Measurements from ENCODE around the gene MINPP1. TPM values are rescaled to one million over a fixed set of nuclear protein-coding genes. Genes with fewer than 3 reads are reported as not detected.

Gene MINPP1
- total and polyA plus RNA-seq, 2 of the 13 experiments (the other 11 are each of a cell fraction or from before 2014, with no cell fraction given), result 19.2 to 53.7 TPM

DNA sequence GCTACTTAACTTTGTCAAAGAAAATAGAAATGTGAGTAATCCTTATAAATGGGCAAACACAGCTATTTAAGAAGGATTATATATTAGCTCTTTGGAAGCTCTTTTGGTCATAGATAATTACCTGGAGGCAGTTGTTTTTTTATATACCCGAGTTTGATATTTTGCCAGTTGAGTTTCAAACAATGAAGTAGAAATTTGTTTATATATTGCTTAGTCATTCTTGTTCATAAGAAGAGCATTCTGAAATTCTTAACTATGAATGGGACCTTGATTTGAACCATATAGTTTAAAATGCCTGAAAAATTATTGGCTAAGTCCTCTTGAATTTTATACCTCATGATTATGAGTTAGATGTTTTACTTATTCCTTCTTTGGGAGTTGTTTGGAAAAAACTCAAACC, 36.4 kb downstream of the MINPP1 start:
- no TSS peak for BruUV-seq (replicated peaks)
- no peak overlapping the region for H3K27ac ChIP-seq (ENCODE audit: extremely low read length, insufficient read depth, low read length)
- H3K9ac ChIP-seq (ENCODE audit: insufficient read depth, low read depth, low read length), result no peak overlapping the region
- TF ChIP-seq ZNF724P (CRISPR knock-in tag; IDR thresholded peaks at IDR 0.05; ENCODE audit: borderline replicate concordance) (no peak), MBNL3 (CRISPR knock-in tag; conservative IDR thresholded peaks at IDR 0.05) (no peak), FOSL1 (CRISPR knock-in tag; IDR thresholded peaks at IDR 0.05; ENCODE audit: borderline replicate concordance) (no peak), ZNF83 (CRISPR knock-in tag; IDR thresholded peaks at IDR 0.05; ENCODE audit: borderline replicate concordance) (no peak), ZNF782 (CRISPR knock-in tag; IDR thresholded peaks at IDR 0.05; ENCODE audit: borderline replicate concordance) (no peak)
- TF ChIP-seq, protein P1, sequence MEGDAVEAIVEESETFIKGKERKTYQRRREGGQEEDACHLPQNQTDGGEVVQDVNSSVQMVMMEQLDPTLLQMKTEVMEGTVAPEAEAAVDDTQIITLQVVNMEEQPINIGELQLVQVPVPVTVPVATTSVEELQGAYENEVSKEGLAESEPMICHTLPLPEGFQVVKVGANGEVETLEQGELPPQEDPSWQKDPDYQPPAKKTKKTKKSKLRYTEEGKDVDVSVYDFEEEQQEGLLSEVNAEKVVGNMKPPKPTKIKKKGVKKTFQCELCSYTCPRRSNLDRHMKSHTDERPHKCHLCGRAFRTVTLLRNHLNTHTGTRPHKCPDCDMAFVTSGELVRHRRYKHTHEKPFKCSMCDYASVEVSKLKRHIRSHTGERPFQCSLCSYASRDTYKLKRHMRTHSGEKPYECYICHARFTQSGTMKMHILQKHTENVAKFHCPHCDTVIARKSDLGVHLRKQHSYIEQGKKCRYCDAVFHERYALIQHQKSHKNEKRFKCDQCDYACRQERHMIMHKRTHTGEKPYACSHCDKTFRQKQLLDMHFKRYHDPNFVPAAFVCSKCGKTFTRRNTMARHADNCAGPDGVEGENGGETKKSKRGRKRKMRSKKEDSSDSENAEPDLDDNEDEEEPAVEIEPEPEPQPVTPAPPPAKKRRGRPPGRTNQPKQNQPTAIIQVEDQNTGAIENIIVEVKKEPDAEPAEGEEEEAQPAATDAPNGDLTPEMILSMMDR (CRISPR knock-in tag; IDR thresholded peaks at IDR 0.05), result no peak
- no peaks in the 10 kb centered on the region for H3K4me1 ChIP-seq (ENCODE audit: insufficient read depth, low read length)
- H3K4me2 ChIP-seq (ENCODE audit: low read depth, low read length), result no peak overlapping the region
- peaks cover 4 to 21% of the 10 kb centered on the region in 2 experiments for H3K36me3 ChIP-seq (replicated peaks in 1 of 2; ENCODE audit: control insufficient read depth in 1 of 2, insufficient read depth in 2 of 2, low read length in 2 of 2)
- ChIA-PET CTCF (ENCODE audit: low intra/inter-chr PET ratio, low total read pairs) (no interaction called here), POLR2A (no interaction called here)
- H4K20me1 ChIP-seq (ENCODE audit: insufficient read depth, low read length), result no peaks in the 10 kb centered on the region
- no peaks in the 10 kb centered on the region for H3K27me3 ChIP-seq (ENCODE audit: control insufficient read depth in 1 of 2, insufficient read depth in 2 of 2, low read length in 2 of 2)
- H3K79me2 ChIP-seq (ENCODE audit: insufficient read depth, low read length), result no peaks in the 10 kb centered on the region
- WGBS (ENCODE audit: low lambda C conversion rate), result 88% methylated on average over 1 of the region's 1 CpG
- H3K9me3 ChIP-seq (ENCODE audit: low read length), result peaks cover 7% of the 10 kb centered on the region; the same call in 1 of the 2 replicates
- no peak overlapping the region for H2AFZ ChIP-seq (ENCODE audit: low read length)
- FAIRE-seq (no peak), ATAC-seq (no peak), DNase-seq (ENCODE audit: low spot score) (no peak)
- intact Hi-C loops (cut with micrococcal nuclease; ENCODE audit: unreplicated experiment), result no loop called here
- no peak overlapping the region for H3K4me3 ChIP-seq (replicated peaks in 1 of 3; ENCODE audit: insufficient read depth in 1 of 3, low read depth in 2 of 3, low read length in 3 of 3)
- in situ Hi-C loops (cut with HindIII; ENCODE audit: extremely low pct_ligation_motif_present, low pct_unique_long_range_greater_than_20kb), result loop anchor here (5.0 kb wide), 1 partner anchor 196 kb away; no protein-coding TSS in a partner anchor

DNA sequence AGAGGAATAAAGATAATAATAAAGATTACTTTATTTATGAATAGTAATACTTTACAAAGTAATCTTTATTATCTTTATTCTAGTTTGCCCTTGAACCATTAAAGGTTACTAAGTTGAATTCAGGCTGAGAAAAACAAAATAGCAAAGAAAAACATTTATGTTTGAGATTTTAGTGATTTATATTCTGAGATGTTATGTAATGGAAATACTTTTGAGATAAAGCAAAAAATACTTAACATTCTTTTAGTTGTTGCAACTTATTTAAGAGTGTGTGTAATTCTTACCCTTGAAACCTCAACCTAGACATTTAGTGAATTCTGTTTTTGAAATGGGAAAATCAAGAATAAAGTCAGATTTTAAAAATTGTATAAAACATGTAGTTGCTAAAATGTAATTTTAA, 40.0 kb downstream of the MINPP1 start:
- no peaks in the 10 kb centered on the region for H3K4me1 ChIP-seq (ENCODE audit: insufficient read depth, low read length)
- POLR2A ChIA-PET, result no interaction called here

More for the DNA sequence above, 40.0 kb downstream of the MINPP1 start:
- intact Hi-C loops (cut with micrococcal nuclease; ENCODE audit: unreplicated experiment), result no loop called here
- Histone ChIP-seq H3K9me3 (ENCODE audit: low read length) (peaks cover 7% of the 10 kb centered on the region; the same call in 1 of the 2 replicates), H3K4me2 (ENCODE audit: low read depth, low read length) (no peak overlapping the region), H2AFZ (ENCODE audit: low read length) (no peak overlapping the region), H3K36me3 (replicated peaks in 1 of 2; ENCODE audit: control insufficient read depth in 1 of 2, insufficient read depth in 2 of 2, low read length in 2 of 2) (peaks cover 3 to 35% of the 10 kb centered on the region in 2 experiments; a peak in 4 of 5 replicates), H3K9ac (ENCODE audit: insufficient read depth, low read depth, low read length) (no peak overlapping the region), H3K27ac (ENCODE audit: extremely low read length, insufficient read depth, low read length) (no peak overlapping the region), H3K79me2 (ENCODE audit: insufficient read depth, low read length) (no peaks in the 10 kb centered on the region), H3K4me3 (replicated peaks in 1 of 3; ENCODE audit: insufficient read depth in 1 of 3, low read depth in 2 of 3, low read length in 3 of 3) (no peak overlapping the region), H3K27me3 (ENCODE audit: control insufficient read depth in 1 of 2, insufficient read depth in 2 of 2, low read length in 2 of 2) (no peaks in the 10 kb centered on the region), H4K20me1 (ENCODE audit: insufficient read depth, low read length) (no peaks in the 10 kb centered on the region)
- DNase-seq (ENCODE audit: low spot score) (no peak), ATAC-seq (no peak), FAIRE-seq (no peak)
- TF ChIP-seq CENPX (CRISPR knock-in tag; IDR thresholded peaks at IDR 0.05) (no peak), ZBTB7B (CRISPR knock-in tag; IDR thresholded peaks at IDR 0.05) (no peak), ZSCAN30 (CRISPR knock-in tag; IDR thresholded peaks at IDR 0.05) (no peak), ZMAT3 (CRISPR knock-in tag; conservative IDR thresholded peaks at IDR 0.05) (no peak), ZBTB1 (CRISPR knock-in tag; IDR thresholded peaks at IDR 0.05; ENCODE audit: borderline replicate concordance) (no peak), SP5 (CRISPR knock-in tag; IDR thresholded peaks at IDR 0.05; ENCODE audit: borderline replicate concordance, low read depth) (no peak), MAFK (conservative IDR thresholded peaks at IDR 0.05 in 1 of 2, IDR thresholded peaks at IDR 0.05 in 1 of 2; ENCODE audit: low read length in 2 of 2) (no peak), ZNF225 (CRISPR knock-in tag; IDR thresholded peaks at IDR 0.05) (no peak)
- TF ChIP-seq, protein P2, sequence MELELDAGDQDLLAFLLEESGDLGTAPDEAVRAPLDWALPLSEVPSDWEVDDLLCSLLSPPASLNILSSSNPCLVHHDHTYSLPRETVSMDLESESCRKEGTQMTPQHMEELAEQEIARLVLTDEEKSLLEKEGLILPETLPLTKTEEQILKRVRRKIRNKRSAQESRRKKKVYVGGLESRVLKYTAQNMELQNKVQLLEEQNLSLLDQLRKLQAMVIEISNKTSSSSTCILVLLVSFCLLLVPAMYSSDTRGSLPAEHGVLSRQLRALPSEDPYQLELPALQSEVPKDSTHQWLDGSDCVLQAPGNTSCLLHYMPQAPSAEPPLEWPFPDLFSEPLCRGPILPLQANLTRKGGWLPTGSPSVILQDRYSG (CRISPR knock-in tag; IDR thresholded peaks at IDR 0.05), result no peak
- TF ChIP-seq, protein P3, sequence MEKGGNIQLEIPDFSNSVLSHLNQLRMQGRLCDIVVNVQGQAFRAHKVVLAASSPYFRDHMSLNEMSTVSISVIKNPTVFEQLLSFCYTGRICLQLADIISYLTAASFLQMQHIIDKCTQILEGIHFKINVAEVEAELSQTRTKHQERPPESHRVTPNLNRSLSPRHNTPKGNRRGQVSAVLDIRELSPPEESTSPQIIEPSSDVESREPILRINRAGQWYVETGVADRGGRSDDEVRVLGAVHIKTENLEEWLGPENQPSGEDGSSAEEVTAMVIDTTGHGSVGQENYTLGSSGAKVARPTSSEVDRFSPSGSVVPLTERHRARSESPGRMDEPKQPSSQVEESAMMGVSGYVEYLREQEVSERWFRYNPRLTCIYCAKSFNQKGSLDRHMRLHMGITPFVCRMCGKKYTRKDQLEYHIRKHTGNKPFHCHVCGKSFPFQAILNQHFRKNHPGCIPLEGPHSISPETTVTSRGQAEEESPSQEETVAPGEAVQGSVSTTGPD (CRISPR knock-in tag; IDR thresholded peaks at IDR 0.05), result no peak
- CTCF ChIA-PET (ENCODE audit: low intra/inter-chr PET ratio, low total read pairs), result no interaction called here
- BruUV-seq (replicated peaks), result no TSS peak
- in situ Hi-C loops (cut with HindIII; ENCODE audit: extremely low pct_ligation_motif_present, low pct_unique_long_range_greater_than_20kb), result loop anchor here (5.0 kb wide), 1 partner anchor 193 kb away; no protein-coding TSS in a partner anchor

All from HepG2 (cell line).